Measurements from ENCODE around the gene SCP2.

GRCh38 chr1:52880206-52880605 lies 46.9 kb upstream of the SCP2 start:
- TF ChIP-seq CTCF (IDR thresholded peaks at IDR 0.05) (no peak), EP300 (IDR thresholded peaks at IDR 0.05) (no peak), POLR2A (IDR thresholded peaks at IDR 0.05) (no peak), POLR2AphosphoS5 (IDR thresholded peaks at IDR 0.05) (no peak)
